ENCODE results near the gene ZHX3.

DNA sequence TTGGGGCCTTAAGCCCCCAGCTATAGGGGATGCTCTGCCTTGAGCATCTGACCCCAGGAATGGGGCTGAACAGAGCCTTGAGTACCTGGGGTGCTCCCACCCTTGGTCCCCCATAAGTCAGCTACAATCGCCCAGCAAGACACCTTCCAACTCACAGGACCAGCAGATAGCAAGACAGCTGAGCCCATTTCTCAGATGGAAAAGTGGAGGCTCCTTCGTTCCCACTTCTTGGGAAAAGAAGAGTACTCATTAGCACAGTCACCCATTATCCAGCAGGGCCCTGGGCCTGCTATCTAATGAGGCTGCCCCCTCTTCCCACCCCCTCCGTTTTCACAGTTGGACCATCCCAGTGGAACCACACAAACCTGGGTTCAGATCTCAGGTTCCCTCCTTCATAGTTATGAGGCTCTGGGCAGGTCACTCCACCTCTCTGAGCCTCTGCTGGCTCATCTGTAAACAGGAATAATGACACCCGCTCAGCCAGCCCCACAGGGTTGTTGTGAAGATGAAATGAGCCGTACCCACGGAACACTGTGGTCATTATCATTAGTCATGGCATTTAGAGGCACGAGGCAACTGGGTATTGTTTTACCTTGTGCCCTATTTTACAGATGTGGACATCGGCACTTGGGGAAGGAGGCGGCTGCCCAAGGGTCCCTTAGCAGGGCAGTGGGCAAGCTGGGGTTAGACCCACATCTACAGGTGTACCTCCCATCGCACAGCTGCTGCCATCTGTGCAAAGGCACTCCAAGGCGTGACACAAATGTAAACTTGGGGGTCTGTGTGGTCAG lies 27.6 kb upstream of the ZHX3 start:
- TF ChIP-seq ZBTB21 (CRISPR knock-in tag; IDR thresholded peaks at IDR 0.05; ENCODE audit: borderline replicate concordance) (no peak), ZNF232 (CRISPR knock-in tag; IDR thresholded peaks at IDR 0.05) (no peak), JAZF1 (CRISPR knock-in tag; IDR thresholded peaks at IDR 0.05) (no peak), TCF7 (CRISPR knock-in tag; IDR thresholded peaks at IDR 0.05; ENCODE audit: low read depth) (no peak), MYBL2 (CRISPR knock-in tag; IDR thresholded peaks at IDR 0.05) (no peak), ESRRA (CRISPR knock-in tag; IDR thresholded peaks at IDR 0.05; ENCODE audit: borderline replicate concordance) (no peak), NR2C2 (CRISPR knock-in tag; IDR thresholded peaks at IDR 0.05) (no peak), ETV6 (CRISPR knock-in tag; IDR thresholded peaks at IDR 0.05) (no peak)
- TF ChIP-seq, protein P1, sequence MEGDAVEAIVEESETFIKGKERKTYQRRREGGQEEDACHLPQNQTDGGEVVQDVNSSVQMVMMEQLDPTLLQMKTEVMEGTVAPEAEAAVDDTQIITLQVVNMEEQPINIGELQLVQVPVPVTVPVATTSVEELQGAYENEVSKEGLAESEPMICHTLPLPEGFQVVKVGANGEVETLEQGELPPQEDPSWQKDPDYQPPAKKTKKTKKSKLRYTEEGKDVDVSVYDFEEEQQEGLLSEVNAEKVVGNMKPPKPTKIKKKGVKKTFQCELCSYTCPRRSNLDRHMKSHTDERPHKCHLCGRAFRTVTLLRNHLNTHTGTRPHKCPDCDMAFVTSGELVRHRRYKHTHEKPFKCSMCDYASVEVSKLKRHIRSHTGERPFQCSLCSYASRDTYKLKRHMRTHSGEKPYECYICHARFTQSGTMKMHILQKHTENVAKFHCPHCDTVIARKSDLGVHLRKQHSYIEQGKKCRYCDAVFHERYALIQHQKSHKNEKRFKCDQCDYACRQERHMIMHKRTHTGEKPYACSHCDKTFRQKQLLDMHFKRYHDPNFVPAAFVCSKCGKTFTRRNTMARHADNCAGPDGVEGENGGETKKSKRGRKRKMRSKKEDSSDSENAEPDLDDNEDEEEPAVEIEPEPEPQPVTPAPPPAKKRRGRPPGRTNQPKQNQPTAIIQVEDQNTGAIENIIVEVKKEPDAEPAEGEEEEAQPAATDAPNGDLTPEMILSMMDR (IDR thresholded peaks at IDR 0.05), result no peak
- TF ChIP-seq, protein P2, sequence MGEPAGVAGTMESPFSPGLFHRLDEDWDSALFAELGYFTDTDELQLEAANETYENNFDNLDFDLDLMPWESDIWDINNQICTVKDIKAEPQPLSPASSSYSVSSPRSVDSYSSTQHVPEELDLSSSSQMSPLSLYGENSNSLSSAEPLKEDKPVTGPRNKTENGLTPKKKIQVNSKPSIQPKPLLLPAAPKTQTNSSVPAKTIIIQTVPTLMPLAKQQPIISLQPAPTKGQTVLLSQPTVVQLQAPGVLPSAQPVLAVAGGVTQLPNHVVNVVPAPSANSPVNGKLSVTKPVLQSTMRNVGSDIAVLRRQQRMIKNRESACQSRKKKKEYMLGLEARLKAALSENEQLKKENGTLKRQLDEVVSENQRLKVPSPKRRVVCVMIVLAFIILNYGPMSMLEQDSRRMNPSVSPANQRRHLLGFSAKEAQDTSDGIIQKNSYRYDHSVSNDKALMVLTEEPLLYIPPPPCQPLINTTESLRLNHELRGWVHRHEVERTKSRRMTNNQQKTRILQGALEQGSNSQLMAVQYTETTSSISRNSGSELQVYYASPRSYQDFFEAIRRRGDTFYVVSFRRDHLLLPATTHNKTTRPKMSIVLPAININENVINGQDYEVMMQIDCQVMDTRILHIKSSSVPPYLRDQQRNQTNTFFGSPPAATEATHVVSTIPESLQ (CRISPR knock-in tag; IDR thresholded peaks at IDR 0.05), result no peak
- TF ChIP-seq, protein P3, sequence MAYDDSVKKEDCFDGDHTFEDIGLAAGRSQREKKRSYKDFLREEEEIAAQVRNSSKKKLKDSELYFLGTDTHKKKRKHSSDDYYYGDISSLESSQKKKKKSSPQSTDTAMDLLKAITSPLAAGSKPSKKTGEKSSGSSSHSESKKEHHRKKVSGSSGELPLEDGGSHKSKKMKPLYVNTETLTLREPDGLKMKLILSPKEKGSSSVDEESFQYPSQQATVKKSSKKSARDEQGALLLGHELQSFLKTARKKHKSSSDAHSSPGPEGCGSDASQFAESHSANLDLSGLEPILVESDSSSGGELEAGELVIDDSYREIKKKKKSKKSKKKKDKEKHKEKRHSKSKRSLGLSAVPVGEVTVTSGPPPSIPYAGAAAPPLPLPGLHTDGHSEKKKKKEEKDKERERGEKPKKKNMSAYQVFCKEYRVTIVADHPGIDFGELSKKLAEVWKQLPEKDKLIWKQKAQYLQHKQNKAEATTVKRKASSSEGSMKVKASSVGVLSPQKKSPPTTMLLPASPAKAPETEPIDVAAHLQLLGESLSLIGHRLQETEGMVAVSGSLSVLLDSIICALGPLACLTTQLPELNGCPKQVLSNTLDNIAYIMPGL (CRISPR knock-in tag; IDR thresholded peaks at IDR 0.05), result no peak
- TF ChIP-seq, protein P4, sequence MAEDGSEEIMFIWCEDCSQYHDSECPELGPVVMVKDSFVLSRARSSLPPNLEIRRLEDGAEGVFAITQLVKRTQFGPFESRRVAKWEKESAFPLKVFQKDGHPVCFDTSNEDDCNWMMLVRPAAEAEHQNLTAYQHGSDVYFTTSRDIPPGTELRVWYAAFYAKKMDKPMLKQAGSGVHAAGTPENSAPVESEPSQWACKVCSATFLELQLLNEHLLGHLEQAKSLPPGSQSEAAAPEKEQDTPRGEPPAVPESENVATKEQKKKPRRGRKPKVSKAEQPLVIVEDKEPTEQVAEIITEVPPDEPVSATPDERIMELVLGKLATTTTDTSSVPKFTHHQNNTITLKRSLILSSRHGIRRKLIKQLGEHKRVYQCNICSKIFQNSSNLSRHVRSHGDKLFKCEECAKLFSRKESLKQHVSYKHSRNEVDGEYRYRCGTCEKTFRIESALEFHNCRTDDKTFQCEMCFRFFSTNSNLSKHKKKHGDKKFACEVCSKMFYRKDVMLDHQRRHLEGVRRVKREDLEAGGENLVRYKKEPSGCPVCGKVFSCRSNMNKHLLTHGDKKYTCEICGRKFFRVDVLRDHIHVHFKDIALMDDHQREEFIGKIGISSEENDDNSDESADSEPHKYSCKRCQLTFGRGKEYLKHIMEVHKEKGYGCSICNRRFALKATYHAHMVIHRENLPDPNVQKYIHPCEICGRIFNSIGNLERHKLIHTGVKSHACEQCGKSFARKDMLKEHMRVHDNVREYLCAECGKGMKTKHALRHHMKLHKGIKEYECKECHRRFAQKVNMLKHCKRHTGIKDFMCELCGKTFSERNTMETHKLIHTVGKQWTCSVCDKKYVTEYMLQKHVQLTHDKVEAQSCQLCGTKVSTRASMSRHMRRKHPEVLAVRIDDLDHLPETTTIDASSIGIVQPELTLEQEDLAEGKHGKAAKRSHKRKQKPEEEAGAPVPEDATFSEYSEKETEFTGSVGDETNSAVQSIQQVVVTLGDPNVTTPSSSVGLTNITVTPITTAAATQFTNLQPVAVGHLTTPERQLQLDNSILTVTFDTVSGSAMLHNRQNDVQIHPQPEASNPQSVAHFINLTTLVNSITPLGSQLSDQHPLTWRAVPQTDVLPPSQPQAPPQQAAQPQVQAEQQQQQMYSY (CRISPR knock-in tag; IDR thresholded peaks at IDR 0.05), result no peak
- TF ChIP-seq, protein P5, sequence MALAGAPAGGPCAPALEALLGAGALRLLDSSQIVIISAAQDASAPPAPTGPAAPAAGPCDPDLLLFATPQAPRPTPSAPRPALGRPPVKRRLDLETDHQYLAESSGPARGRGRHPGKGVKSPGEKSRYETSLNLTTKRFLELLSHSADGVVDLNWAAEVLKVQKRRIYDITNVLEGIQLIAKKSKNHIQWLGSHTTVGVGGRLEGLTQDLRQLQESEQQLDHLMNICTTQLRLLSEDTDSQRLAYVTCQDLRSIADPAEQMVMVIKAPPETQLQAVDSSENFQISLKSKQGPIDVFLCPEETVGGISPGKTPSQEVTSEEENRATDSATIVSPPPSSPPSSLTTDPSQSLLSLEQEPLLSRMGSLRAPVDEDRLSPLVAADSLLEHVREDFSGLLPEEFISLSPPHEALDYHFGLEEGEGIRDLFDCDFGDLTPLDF (CRISPR knock-in tag; IDR thresholded peaks at IDR 0.05), result no peak
- TF ChIP-seq, protein P6, sequence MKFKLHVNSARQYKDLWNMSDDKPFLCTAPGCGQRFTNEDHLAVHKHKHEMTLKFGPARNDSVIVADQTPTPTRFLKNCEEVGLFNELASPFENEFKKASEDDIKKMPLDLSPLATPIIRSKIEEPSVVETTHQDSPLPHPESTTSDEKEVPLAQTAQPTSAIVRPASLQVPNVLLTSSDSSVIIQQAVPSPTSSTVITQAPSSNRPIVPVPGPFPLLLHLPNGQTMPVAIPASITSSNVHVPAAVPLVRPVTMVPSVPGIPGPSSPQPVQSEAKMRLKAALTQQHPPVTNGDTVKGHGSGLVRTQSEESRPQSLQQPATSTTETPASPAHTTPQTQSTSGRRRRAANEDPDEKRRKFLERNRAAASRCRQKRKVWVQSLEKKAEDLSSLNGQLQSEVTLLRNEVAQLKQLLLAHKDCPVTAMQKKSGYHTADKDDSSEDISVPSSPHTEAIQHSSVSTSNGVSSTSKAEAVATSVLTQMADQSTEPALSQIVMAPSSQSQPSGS (CRISPR knock-in tag; IDR thresholded peaks at IDR 0.05; ENCODE audit: borderline replicate concordance, low read depth), result no peak

Measured in WTC11 (cell line).